Endothelial cell of umbilical vein (primary cell): ENCODE measurements around the gene ACAA2.

Experiments used
- EZH2 ChIP-seq: IDR thresholded peaks from 2 replicates; pipeline ENCODE4 v1.6.1; 2012; ENCODE audit warnings: borderline replicate concordance, low read depth, mild to moderate bottlenecking, moderate library complexity, low read length, inconsistent platforms; ENCODE audit not compliant: severe bottlenecking
- POLR2A ChIP-seq: IDR thresholded peaks from 2 replicates; pipeline ENCODE4 v1.6.1; 2012; ENCODE audit warnings: low read depth, mild to moderate bottlenecking, control low read depth, low read length
- POLR2AphosphoS5 ChIP-seq: IDR thresholded peaks from 2 replicates; pipeline ENCODE4 v1.6.1; 2012; ENCODE audit warnings: low read depth, mild to moderate bottlenecking, control low read depth, low read length, moderate library complexity; ENCODE audit not compliant: insufficient read depth
- TF ChIP-seq, protein P1 (sequence below), 2 donors: IDR thresholded peaks; 1 replicate in 1 of 2; 2 replicates in 1 of 2; pipeline ENCODE4 v1.5.1; 2011; ENCODE audit warnings: low read length in 2 of 2, mild to moderate bottlenecking in 2 of 2, moderate library complexity in 2 of 2, control low read depth in 1 of 2, inconsistent platforms in 1 of 2, low read depth in 1 of 2; ENCODE audit not compliant: insufficient read depth in 1 of 2; ENCODE audit errors: extremely low read depth in 1 of 2

DNA sequence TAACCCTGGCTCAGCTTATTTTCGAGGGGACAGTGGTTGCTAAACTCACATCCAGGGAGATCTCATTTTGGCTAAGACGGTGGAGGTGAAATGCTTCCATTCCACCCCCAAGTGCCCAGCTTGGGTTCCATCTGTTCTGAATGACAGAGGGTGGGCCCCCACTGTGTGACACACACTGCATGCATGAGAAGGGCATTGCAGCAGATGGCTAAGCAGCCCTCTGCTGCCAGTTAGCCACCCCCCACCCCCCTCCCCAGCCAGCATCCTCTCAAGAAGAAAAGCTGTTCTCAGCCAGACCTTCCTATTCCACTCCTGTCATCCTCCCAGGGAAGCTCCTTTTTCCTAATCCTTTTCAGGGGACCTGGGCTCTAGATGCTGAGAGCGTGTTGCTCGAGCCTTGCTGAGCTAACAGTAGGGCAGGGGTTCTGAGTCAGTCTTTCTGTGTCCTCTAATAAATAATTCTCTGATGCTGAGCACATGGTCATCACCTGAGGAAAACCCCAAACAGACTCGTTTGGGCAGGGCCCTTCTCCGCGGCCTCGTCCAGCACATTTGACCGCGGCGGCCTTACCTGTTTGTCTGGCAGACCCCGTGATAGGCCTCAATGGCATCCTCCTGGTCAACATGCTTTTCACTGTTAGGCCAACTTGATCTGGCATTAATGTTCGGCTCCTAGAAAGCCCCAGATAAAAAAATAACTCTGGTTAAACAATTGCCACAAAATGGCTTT lies 49.5 kb upstream of the ACAA2 start:
- TF ChIP-seq, protein P1, sequence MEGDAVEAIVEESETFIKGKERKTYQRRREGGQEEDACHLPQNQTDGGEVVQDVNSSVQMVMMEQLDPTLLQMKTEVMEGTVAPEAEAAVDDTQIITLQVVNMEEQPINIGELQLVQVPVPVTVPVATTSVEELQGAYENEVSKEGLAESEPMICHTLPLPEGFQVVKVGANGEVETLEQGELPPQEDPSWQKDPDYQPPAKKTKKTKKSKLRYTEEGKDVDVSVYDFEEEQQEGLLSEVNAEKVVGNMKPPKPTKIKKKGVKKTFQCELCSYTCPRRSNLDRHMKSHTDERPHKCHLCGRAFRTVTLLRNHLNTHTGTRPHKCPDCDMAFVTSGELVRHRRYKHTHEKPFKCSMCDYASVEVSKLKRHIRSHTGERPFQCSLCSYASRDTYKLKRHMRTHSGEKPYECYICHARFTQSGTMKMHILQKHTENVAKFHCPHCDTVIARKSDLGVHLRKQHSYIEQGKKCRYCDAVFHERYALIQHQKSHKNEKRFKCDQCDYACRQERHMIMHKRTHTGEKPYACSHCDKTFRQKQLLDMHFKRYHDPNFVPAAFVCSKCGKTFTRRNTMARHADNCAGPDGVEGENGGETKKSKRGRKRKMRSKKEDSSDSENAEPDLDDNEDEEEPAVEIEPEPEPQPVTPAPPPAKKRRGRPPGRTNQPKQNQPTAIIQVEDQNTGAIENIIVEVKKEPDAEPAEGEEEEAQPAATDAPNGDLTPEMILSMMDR (IDR thresholded peaks at IDR 0.05; ENCODE audit: extremely low read depth in 1 of 2, insufficient read depth in 1 of 2, low read depth in 1 of 2, low read length in 2 of 2): no peak
- TF ChIP-seq POLR2AphosphoS5: no peak
- no peak for TF ChIP-seq POLR2A
- TF ChIP-seq EZH2: no peak
